K562 (cell line): ENCODE data around the gene RAB26. TPM values are rescaled to one million over a fixed set of nuclear protein-coding genes. Genes with fewer than 3 reads are reported as not detected.

ENCODE experiments used
- BRCA1 ChIP-seq, 2 experiments: fragments of 450-650 bp in 1 of 2; sonication (generic) in 1 of 2; formaldehyde crosslinking in 1 of 2; IDR thresholded peaks; 2 replicates each; pipeline versions ENCODE4 v1.5.0 to v1.6.1; 2017 to 2020; ENCODE audit warnings: mild to moderate bottlenecking in 1 of 2, missing genetic modification reagents in 1 of 2
- CCAR2 ChIP-seq: fragments of 200-400 bp; formaldehyde crosslinking; IDR thresholded peaks from 2 replicates; pipeline ENCODE4 v1.6.1; 2017; ENCODE audit warnings: mild to moderate bottlenecking, low read depth, low read length
- FIP1L1 ChIP-seq: fragments of 200-400 bp; formaldehyde crosslinking; IDR thresholded peaks from 2 replicates; pipeline ENCODE4 v1.6.1; 2018; ENCODE audit warnings: mild to moderate bottlenecking, low read depth, low read length; ENCODE audit not compliant: poor library complexity, severe bottlenecking
- GABPA ChIP-seq: fragments of 200-800 bp; sonication (Bioruptor generic); conservative IDR thresholded peaks from 2 replicates; pipeline ENCODE4 v1.6.1; 2016; ENCODE audit warnings: low read depth, missing genetic modification characterization, missing compliant biosample characterization
- HDAC6 ChIP-seq: IDR thresholded peaks from 2 replicates; pipeline ENCODE4 v1.6.1; 2012; ENCODE audit warnings: low read depth, mild to moderate bottlenecking, control low read depth, inconsistent platforms, low read length, moderate library complexity
- KDM5B ChIP-seq: fragments of 200-600 bp; sonication (generic); IDR thresholded peaks from 2 replicates; pipeline ENCODE4 v1.6.1; 2012; ENCODE audit warnings: low read depth, mild to moderate bottlenecking, moderate library complexity, low read length, control low read depth, inconsistent platforms; ENCODE audit not compliant: insufficient replicate concordance
- L3MBTL2 ChIP-seq: fragments of 450-650 bp; IDR thresholded peaks from 2 replicates; pipeline ENCODE4 v1.6.1; 2016; ENCODE audit warnings: mild to moderate bottlenecking, moderate library complexity
- NFRKB ChIP-seq: fragments of 450-650 bp; IDR thresholded peaks from 2 replicates; pipeline ENCODE4 v1.6.1; 2016; ENCODE audit warnings: low read depth
- PHF21A ChIP-seq: fragments of 450-650 bp; IDR thresholded peaks from 2 replicates; pipeline ENCODE4 v1.6.1; 2017; ENCODE audit warnings: low read depth, borderline replicate concordance
- PHF8 ChIP-seq: fragments of 200-600 bp; sonication (generic); IDR thresholded peaks from 2 replicates; pipeline ENCODE4 v1.6.1; 2012; ENCODE audit warnings: mixed run types, mild to moderate bottlenecking, inconsistent platforms, low read length, moderate library complexity, borderline replicate concordance
- POLR2AphosphoS2 ChIP-seq: IDR thresholded peaks from 2 replicates; pipeline ENCODE4 v1.6.1; 2012; ENCODE audit warnings: low read length, improper control_type of control experiment
- SIN3B ChIP-seq: fragments of 450-650 bp; IDR thresholded peaks from 2 replicates; pipeline ENCODE4 v1.6.1; 2017; ENCODE audit warnings: low read depth, mild to moderate bottlenecking, moderate library complexity
- ZFX ChIP-seq: sonication (generic); formaldehyde crosslinking; IDR thresholded peaks from 2 replicates; pipeline ENCODE4 v1.8.0; 2022; ENCODE audit warnings: mild to moderate bottlenecking, missing genetic modification reagents, moderate library complexity
- ZNF764 ChIP-seq: fragments of 250-450 bp; sonication (Bioruptor Pico); IDR thresholded peaks from 2 replicates; pipeline ENCODE4 v1.4.0; 2020; ENCODE audit warnings: low read depth, mild to moderate bottlenecking, moderate library complexity
- polyA plus RNA-seq, 8 experiments: library from polyadenylated mRNA; depleted of rRNA in 4 of 8; stranded (reverse) in 5 of 8; unstranded in 3 of 8; fragments of >200 nt; fragmentation: Nextera tagmentation in 2 of 8; fragmentation: Illumina TruSeq in 1 of 8; extraction: Ambion mirVana in 2 of 8; extraction: Trizol in 1 of 8; gene quantifications; 2 replicates each; pipeline versions ENCODE4 v1.2.1 to v1.2.3, GENCODE V29; 2011 to 2014; ENCODE audit warnings: inconsistent platforms in 1 of 8, missing spikeins in 1 of 8
- total RNA-seq, 7 experiments: library from RNA; depleted of rRNA in 6 of 7; stranded (reverse); fragments of >200 nt in 6 of 7; fragmentation: Illumina TruSeq in 2 of 7; extraction: Trizol in 2 of 7; gene quantifications; 2 replicates each; pipeline versions ENCODE4 v1.2.1 to v1.2.3, GENCODE V29; 2011 to 2021; ENCODE audit warnings: low replicate concordance in 1 of 7
- TF ChIP-seq, protein P1 (sequence below): fragments of 250-450 bp; sonication (Bioruptor Pico); IDR thresholded peaks from 2 replicates; pipeline ENCODE4 v1.5.0; 2021
- TF ChIP-seq, protein P2 (sequence below): conservative IDR thresholded peaks from 2 replicates; pipeline ENCODE4 v1.6.1; 2011; ENCODE audit warnings: low read depth, mild to moderate bottlenecking, low read length; ENCODE audit not compliant: control insufficient read depth
- TF ChIP-seq, protein P3 (sequence below), 2 experiments: IDR thresholded peaks in 1 of 2; conservative IDR thresholded peaks in 1 of 2; 2 replicates each; pipeline ENCODE4 v1.6.1; 2016; ENCODE audit warnings: low read depth in 2 of 2, mild to moderate bottlenecking in 1 of 2, missing compliant biosample characterization in 1 of 2, missing genetic modification characterization in 1 of 2, moderate library complexity in 1 of 2
- TF ChIP-seq, protein P4 (sequence below): sonication (generic); formaldehyde crosslinking; IDR thresholded peaks from 2 replicates; pipeline ENCODE4 v1.8.1; 2023; ENCODE audit warnings: mild to moderate bottlenecking, missing genetic modification reagents

The RAB26 gene
- total and polyA plus RNA-seq, 9 of the 15 experiments (the other 6 are each of a cell fraction or from before 2014, with no cell fraction given), result 0.25 to 6.1 (median 2.1) TPM

DNA sequence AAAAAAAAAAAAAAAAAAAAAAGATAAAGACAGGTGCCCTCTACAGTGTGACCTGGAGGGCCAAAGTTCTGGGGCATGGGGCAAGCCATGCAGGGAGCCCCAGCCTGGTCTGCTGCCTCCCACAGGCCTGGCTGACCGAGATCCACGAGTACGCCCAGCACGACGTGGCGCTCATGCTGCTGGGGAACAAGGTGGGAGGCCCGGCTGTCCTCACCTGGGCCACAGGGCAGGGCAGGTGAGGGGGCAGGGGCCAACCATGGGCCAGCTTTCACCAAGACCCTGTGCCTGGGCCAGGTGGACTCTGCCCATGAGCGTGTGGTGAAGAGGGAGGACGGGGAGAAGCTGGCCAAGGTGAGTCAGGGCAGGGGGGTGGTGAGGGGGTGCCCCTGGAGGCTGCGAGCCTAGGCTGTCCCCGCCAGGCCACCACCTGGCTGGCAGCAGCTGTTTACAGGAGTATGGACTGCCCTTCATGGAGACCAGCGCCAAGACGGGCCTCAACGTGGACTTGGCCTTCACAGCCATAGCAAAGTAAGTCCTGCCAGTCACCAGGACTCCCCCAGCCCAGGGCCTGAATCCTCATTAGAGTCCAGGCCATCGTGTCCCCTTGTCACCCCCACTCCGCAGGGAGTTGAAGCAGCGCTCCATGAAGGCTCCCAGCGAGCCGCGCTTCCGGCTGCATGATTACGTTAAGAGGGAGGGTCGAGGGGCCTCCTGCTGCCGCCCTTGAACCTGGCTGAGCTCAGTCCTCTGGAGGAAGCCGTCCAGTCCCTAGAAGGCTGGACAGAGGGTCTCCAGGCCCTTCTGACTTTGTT lies 4.5 kb downstream of the RAB26 start (continued):
- TF ChIP-seq ZFX (peak; percentile 39; the same call in 1 of the 2 replicates), HDAC6 (peak; percentile 4; the same call in 1 of the 2 replicates), GABPA (tag) (no peak; the same call in 1 of the 2 replicates), POLR2AphosphoS2 (0 out of 2 replicates have a peak, but pooled peaks have one; percentile 90), KDM5B (peak; percentile 65), L3MBTL2 (peak; percentile 34; the same call in 1 of the 2 replicates), NFRKB (no peak), FIP1L1 (peak; percentile 83), PHF8 (peak; percentile 20; the same call in 1 of the 2 replicates), ZNF764 (CRISPR knock-in tag) (no peak), SIN3B (no peak; the same call in 1 of the 2 replicates), PHF21A (no peak), CCAR2 (no peak), BRCA1 (IDR thresholded peaks at IDR 0.05) (no peak), BRCA1 (CRISPR knock-in tag; IDR thresholded peaks at IDR 0.05) (peak; percentile 21)
- TF ChIP-seq, protein P1, sequence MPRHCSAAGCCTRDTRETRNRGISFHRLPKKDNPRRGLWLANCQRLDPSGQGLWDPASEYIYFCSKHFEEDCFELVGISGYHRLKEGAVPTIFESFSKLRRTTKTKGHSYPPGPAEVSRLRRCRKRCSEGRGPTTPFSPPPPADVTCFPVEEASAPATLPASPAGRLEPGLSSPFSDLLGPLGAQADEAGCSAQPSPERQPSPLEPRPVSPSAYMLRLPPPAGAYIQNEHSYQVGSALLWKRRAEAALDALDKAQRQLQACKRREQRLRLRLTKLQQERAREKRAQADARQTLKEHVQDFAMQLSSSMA (CRISPR knock-in tag), result no peak
- TF ChIP-seq, protein P2, sequence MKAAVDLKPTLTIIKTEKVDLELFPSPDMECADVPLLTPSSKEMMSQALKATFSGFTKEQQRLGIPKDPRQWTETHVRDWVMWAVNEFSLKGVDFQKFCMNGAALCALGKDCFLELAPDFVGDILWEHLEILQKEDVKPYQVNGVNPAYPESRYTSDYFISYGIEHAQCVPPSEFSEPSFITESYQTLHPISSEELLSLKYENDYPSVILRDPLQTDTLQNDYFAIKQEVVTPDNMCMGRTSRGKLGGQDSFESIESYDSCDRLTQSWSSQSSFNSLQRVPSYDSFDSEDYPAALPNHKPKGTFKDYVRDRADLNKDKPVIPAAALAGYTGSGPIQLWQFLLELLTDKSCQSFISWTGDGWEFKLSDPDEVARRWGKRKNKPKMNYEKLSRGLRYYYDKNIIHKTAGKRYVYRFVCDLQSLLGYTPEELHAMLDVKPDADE, result peak; percentile 5
- TF ChIP-seq, protein P3, sequence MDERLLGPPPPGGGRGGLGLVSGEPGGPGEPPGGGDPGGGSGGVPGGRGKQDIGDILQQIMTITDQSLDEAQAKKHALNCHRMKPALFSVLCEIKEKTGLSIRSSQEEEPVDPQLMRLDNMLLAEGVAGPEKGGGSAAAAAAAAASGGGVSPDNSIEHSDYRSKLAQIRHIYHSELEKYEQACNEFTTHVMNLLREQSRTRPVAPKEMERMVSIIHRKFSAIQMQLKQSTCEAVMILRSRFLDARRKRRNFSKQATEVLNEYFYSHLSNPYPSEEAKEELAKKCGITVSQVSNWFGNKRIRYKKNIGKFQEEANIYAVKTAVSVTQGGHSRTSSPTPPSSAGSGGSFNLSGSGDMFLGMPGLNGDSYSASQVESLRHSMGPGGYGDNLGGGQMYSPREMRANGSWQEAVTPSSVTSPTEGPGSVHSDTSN (CRISPR knock-in tag; IDR thresholded peaks at IDR 0.05; ENCODE audit: low read depth), result no peak; the same call in 1 of the 2 replicates
- TF ChIP-seq, protein P3 (tag; conservative IDR thresholded peaks at IDR 0.05; ENCODE audit: low read depth), result no peak
- TF ChIP-seq, protein P4, sequence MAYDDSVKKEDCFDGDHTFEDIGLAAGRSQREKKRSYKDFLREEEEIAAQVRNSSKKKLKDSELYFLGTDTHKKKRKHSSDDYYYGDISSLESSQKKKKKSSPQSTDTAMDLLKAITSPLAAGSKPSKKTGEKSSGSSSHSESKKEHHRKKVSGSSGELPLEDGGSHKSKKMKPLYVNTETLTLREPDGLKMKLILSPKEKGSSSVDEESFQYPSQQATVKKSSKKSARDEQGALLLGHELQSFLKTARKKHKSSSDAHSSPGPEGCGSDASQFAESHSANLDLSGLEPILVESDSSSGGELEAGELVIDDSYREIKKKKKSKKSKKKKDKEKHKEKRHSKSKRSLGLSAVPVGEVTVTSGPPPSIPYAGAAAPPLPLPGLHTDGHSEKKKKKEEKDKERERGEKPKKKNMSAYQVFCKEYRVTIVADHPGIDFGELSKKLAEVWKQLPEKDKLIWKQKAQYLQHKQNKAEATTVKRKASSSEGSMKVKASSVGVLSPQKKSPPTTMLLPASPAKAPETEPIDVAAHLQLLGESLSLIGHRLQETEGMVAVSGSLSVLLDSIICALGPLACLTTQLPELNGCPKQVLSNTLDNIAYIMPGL (CRISPR knock-in tag), result no peak; the same call in 1 of the 2 replicates
